B cell (primary cell): Measurements from ENCODE around the gene TOR1A. TPM values are rescaled to one million over a fixed set of nuclear protein-coding genes. Genes with fewer than 3 reads are reported as not detected.

Source experiments
- ATAC-seq: fragments of 200-7000 bp; cut with Tn5 transposase; one replicate; pipeline ENCODE4 v1.10.0; 2021; ENCODE audit warnings: low read depth, mild to moderate bottlenecking, moderate number of reproducible peaks, moderate library complexity
- CTCF ChIA-PET: fragments of 350-600 bp; sonication (Branson Sonifier 250); formaldehyde crosslinking; loops from one replicate; lab custom pipeline; 2021; ENCODE audit warnings: antibody characterized with exemption, inconsistent platforms; lab: Charles Lee
- POLR2A ChIA-PET: fragments of 350-600 bp; sonication (Branson Sonifier 250); formaldehyde crosslinking; loops from one replicate; lab custom pipeline; 2021; ENCODE audit warnings: antibody characterized with exemption; lab: Charles Lee
- DNase-seq: peaks from one replicate; pipeline ENCODE4 v3.0.0; 2013
- H2AFZ ChIP-seq: 2 replicates; pipeline ENCODE4 v1.6.1; 2012; ENCODE audit warnings: mild to moderate bottlenecking, low read depth, low read length; ENCODE audit not compliant: insufficient read depth, poor library complexity, severe bottlenecking
- H3K27ac ChIP-seq, 2 donors: 1 replicate in 1 of 2; 2 replicates in 1 of 2; pipeline ENCODE4 v1.5.1; 2012 to 2013; ENCODE audit warnings: low read length in 2 of 2, mild to moderate bottlenecking in 2 of 2, moderate library complexity in 1 of 2
- H3K27me3 ChIP-seq, 4 experiments: fragments of 200-600 bp in 1 of 4; sonication (generic) in 1 of 4; replicated peaks in 1 of 4; 1 replicate in 2 of 4; 2 replicates in 2 of 4; pipeline versions ENCODE4 v1.6.1 to v1.7.0; 2013 to 2016; ENCODE audit warnings: low read length in 3 of 4, mild to moderate bottlenecking in 2 of 4, mixed read lengths in 1 of 4, moderate library complexity in 1 of 4; ENCODE audit not compliant: insufficient read depth in 4 of 4, control insufficient read depth in 3 of 4; ENCODE audit errors: control extremely low read depth in 1 of 4
- H3K36me3 ChIP-seq, 2 experiments: replicated peaks in 1 of 2; 1 replicate in 1 of 2; 2 replicates in 1 of 2; pipeline versions ENCODE4 v1.6.1 to v1.7.1; 2013; ENCODE audit warnings: low read length in 1 of 2; ENCODE audit not compliant: insufficient read depth in 2 of 2, control insufficient read depth in 1 of 2; ENCODE audit errors: control extremely low read depth in 1 of 2, extremely low read depth in 1 of 2
- H3K4me1 ChIP-seq, 2 donors: fragments of 200-600 bp in 1 of 2; sonication (generic) in 1 of 2; 1 replicate in 1 of 2; 2 replicates in 1 of 2; pipeline versions ENCODE4 v1.5.1 to v1.6.1; 2013 to 2017; ENCODE audit warnings: low read length in 2 of 2; ENCODE audit not compliant: control insufficient read depth in 2 of 2, insufficient read depth in 2 of 2
- H3K4me2 ChIP-seq: replicated peaks from 2 replicates; pipeline ENCODE3; 2012; ENCODE audit warnings: mild to moderate bottlenecking, low read depth, low read length; ENCODE audit not compliant: poor library complexity, severe bottlenecking
- H3K4me3 ChIP-seq, 5 experiments: fragments of 200-600 bp in 1 of 5; sonication (generic) in 1 of 5; 1 replicate in 3 of 5; 2 replicates in 2 of 5; pipeline versions ENCODE4 v1.5.1 to v1.7.0; 2011 to 2016; ENCODE audit warnings: low read length in 4 of 5, mild to moderate bottlenecking in 4 of 5, low read depth in 2 of 5, control low read depth in 1 of 5, moderate library complexity in 1 of 5; ENCODE audit not compliant: insufficient read depth in 1 of 5; ENCODE audit errors: control extremely low read depth in 1 of 5, extremely low read depth in 1 of 5
- H3K79me2 ChIP-seq: fragments of 200-600 bp; sonication (generic); one replicate; pipeline ENCODE4 v1.6.0; 2016; ENCODE audit warnings: low read length; ENCODE audit not compliant: control insufficient read depth, insufficient read depth
- H3K9ac ChIP-seq: fragments of 200-600 bp; sonication (generic); 2 replicates; pipeline ENCODE4 v1.6.1; 2017; ENCODE audit warnings: mild to moderate bottlenecking, low read length, moderate library complexity
- H3K9me3 ChIP-seq, 3 donors: one replicate each; pipeline versions ENCODE4 v1.6.1 to v1.7.1; 2013; ENCODE audit warnings: low read length in 2 of 3; ENCODE audit not compliant: control insufficient read depth in 2 of 3, insufficient read depth in 1 of 3; ENCODE audit errors: control extremely low read depth in 1 of 3
- H4K20me1 ChIP-seq: 2 replicates; pipeline ENCODE4 v1.6.0; 2012; ENCODE audit warnings: mild to moderate bottlenecking, low read length; ENCODE audit not compliant: insufficient read depth, control insufficient read depth, poor library complexity, severe bottlenecking
- H3K27ac Mint-ChIP-seq: one replicate; pipeline ENCODE4 v1.8.0; 2021; ENCODE audit warnings: mixed read lengths
- H3K27me3 Mint-ChIP-seq: one replicate; pipeline ENCODE4 v1.8.0; 2021; ENCODE audit warnings: mixed read lengths
- H3K4me1 Mint-ChIP-seq: one replicate; pipeline ENCODE4 v1.8.0; 2021; ENCODE audit warnings: mixed read lengths
- H3K4me3 Mint-ChIP-seq: one replicate; pipeline ENCODE4 v1.8.0; 2021; ENCODE audit warnings: mixed read lengths
- H3K9me3 Mint-ChIP-seq: one replicate; pipeline ENCODE4 v1.8.0; 2022; ENCODE audit warnings: mixed read lengths; ENCODE audit not compliant: insufficient read depth
- EZH2 ChIP-seq: IDR thresholded peaks from 2 replicates; pipeline ENCODE4 v1.6.1; 2012; ENCODE audit warnings: borderline replicate concordance, low read depth, mild to moderate bottlenecking, moderate library complexity, low read length; ENCODE audit not compliant: insufficient read depth, poor library complexity, severe bottlenecking
- WGBS: methylation state at CpG from one replicate; pipeline ENCODE4 v1.1.5; 2013; ENCODE audit warnings: missing lambda C conversion rate; ENCODE audit not compliant: insufficient coverage; 5-methylcytosine and 5-hydroxymethylcytosine counted together
- intact Hi-C: fragments of 100-400 bp; cut with micrococcal nuclease; formaldehyde crosslinking; loops from one replicate; pipeline ENCODE4 v1.10.0; 2022
- polyA plus RNA-seq: library from polyadenylated mRNA; depleted of rRNA; stranded (reverse); fragments of >200 nt; gene quantifications from 2 replicates; pipeline ENCODE4 v1.2.3, GENCODE V29; 2012
- total RNA-seq, 2 donors: library from RNA; stranded (reverse); fragments of 120-200 nt in 1 of 2; gene quantifications; 1 replicate in 1 of 2; 2 replicates in 1 of 2; pipeline versions ENCODE4 v1.2.3 to v1.2.4, GENCODE V29; 2013 to 2022
- TF ChIP-seq, protein P1 (sequence below): fragments of 200-600 bp; IDR thresholded peaks from one replicate; pipeline ENCODE4 v1.8.0; 2022; ENCODE audit warnings: antibody characterized with exemption, mild to moderate bottlenecking

The TOR1A gene
- total and polyA plus RNA-seq, 2 donors (not counting 1 experiment from before 2014, with no cell fraction given), result 28.6 to 30.3 TPM

DNA sequence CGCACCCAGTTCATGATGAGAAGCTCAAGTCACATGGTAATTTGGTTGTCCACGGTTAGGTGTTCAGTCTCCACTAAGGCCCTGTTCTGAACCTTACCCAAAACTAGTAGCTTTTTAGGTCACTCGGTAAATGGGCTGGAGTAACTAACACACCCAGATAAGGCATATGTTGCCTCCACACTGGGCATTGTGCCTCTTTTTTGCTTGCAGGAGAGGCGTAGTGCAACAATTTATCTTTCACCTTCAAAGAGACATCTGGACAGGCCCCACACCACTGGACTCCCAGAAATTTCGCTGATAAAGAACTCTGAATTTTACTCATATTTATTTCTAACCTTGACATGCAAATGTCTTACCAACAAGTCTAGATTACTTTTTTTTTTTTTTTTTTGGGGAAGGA is 54.3 kb downstream of the TOR1A start:
- H3K79me2 ChIP-seq, result no peaks in the 10 kb centered on the region
- H3K36me3 ChIP-seq, result no peaks in the 10 kb centered on the region
- peaks cover 0 to 4% (median 1%) of the 10 kb centered on the region in 4 experiments for H3K27me3 ChIP-seq
- DNase-seq, result no peak
- H3K27ac Mint-ChIP-seq, result no peak overlapping the region
- ChIA-PET POLR2A (interaction anchor here (0.6 kb wide), 1 partner anchor 592 kb away, joined by 3 read pairs; no protein-coding TSS in a partner anchor), CTCF (no interaction called here)
- H3K4me2 ChIP-seq, result no peak overlapping the region
- H3K9me3 Mint-ChIP-seq, result no peaks in the 10 kb centered on the region
- H3K4me1 Mint-ChIP-seq, result no peaks in the 10 kb centered on the region
- H3K27ac ChIP-seq, result no peak overlapping the region
- no peak overlapping the region for H3K9ac ChIP-seq
- intact Hi-C loops, result no loop called here
- TF ChIP-seq, protein P1, sequence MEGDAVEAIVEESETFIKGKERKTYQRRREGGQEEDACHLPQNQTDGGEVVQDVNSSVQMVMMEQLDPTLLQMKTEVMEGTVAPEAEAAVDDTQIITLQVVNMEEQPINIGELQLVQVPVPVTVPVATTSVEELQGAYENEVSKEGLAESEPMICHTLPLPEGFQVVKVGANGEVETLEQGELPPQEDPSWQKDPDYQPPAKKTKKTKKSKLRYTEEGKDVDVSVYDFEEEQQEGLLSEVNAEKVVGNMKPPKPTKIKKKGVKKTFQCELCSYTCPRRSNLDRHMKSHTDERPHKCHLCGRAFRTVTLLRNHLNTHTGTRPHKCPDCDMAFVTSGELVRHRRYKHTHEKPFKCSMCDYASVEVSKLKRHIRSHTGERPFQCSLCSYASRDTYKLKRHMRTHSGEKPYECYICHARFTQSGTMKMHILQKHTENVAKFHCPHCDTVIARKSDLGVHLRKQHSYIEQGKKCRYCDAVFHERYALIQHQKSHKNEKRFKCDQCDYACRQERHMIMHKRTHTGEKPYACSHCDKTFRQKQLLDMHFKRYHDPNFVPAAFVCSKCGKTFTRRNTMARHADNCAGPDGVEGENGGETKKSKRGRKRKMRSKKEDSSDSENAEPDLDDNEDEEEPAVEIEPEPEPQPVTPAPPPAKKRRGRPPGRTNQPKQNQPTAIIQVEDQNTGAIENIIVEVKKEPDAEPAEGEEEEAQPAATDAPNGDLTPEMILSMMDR, result no peak
- TF ChIP-seq EZH2, result no peak
- no peak for ATAC-seq
- H2AFZ ChIP-seq, result no peak overlapping the region
- H3K4me3 ChIP-seq, result no peak overlapping the region
- 87% methylated on average over 5 of the region's 5 CpGs for WGBS
- no peaks in the 10 kb centered on the region for H4K20me1 ChIP-seq
- H3K27me3 Mint-ChIP-seq, result peaks cover 10% of the 10 kb centered on the region
- H3K9me3 ChIP-seq, result no peaks in the 10 kb centered on the region
- H3K4me3 Mint-ChIP-seq, result no peak overlapping the region
- no peaks in the 10 kb centered on the region for H3K4me1 ChIP-seq

DNA sequence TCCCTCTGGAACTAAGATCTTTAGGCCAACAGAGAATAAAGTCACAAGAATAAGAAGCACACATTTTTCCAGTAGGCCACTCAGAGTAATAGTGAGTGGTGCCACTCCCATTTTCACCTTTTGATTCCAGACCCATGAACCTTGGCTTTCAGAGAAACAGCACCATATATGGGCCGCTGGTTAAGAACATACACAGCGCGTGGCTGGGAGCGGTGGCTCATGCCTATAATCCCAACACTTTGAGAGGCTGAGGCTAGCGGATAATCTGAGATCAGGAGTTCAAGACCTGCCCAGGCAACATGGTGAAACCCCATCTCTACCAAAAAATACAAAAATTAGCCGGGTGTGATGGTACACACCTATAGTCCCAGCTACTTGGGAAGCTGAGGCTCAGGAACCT is 55.5 kb downstream of the TOR1A start:
- H3K4me1 Mint-ChIP-seq, result no peaks in the 10 kb centered on the region
- WGBS, result 100% methylated on average over 4 of the region's 6 CpGs
- H3K27ac Mint-ChIP-seq, result no peak overlapping the region
- Histone ChIP-seq H4K20me1 (no peaks in the 10 kb centered on the region), H3K4me1 (no peaks in the 10 kb centered on the region), H3K9me3 (no peaks in the 10 kb centered on the region), H3K36me3 (no peaks in the 10 kb centered on the region), H3K4me2 (no peak overlapping the region), H2AFZ (no peak overlapping the region), H3K27ac (no peak overlapping the region), H3K27me3 (no peaks in the 10 kb centered on the region), H3K79me2 (no peaks in the 10 kb centered on the region), H3K4me3 (no peak overlapping the region), H3K9ac (no peak overlapping the region)
- ATAC-seq, result no peak
- intact Hi-C loops, result no loop called here
- no peak for DNase-seq
- H3K9me3 Mint-ChIP-seq, result no peaks in the 10 kb centered on the region
- no peak overlapping the region for H3K4me3 Mint-ChIP-seq
- ChIA-PET CTCF (interaction anchor here (0.6 to 0.9 kb wide), 3 partner anchors 16 to 729 kb away, joined by 3 to 4 read pairs (median 3); no protein-coding TSS in a partner anchor), POLR2A (no interaction called here)
- TF ChIP-seq EZH2, result no peak
- TF ChIP-seq, protein P1, result no peak
- peaks cover 6% of the 10 kb centered on the region for H3K27me3 Mint-ChIP-seq
